ENCODE measurements around the gene NCOA6. TPM values are rescaled to one million over a fixed set of nuclear protein-coding genes. Genes with fewer than 3 reads are reported as not detected.
"Not testable (repeated sequence)": the region's sequence is repeated elsewhere in the genome, so short reads cannot be mapped to it uniquely, and the experiment has no call there.

NCOA6 gene
- total RNA-seq, 4 donors from 2014 or later, result 26.5 to 33.8 (median 32.3) TPM

- TF ChIP-seq CTCF (IDR thresholded peaks at IDR 0.05) (no peak), POLR2A (IDR thresholded peaks at IDR 0.05) (no peak)
- DNase-seq, result no peak
- Histone ChIP-seq H3K27me3 (no peaks in the 10 kb centered on the region), H3K36me3 (peaks cover 12 to 31% of the 10 kb centered on the region in 2 donors), H3K4me1 (peaks cover 0 to 8% of the 10 kb centered on the region in 2 donors), H3K4me3 (replicated peaks in 1 of 3) (no peak overlapping the region), H3K27ac (no peak overlapping the region), H3K9me3 (no peaks in the 10 kb centered on the region)
- WGBS, 2 donors, result 96 to 97% methylated on average over 2 of the region's 2 CpGs
- intact Hi-C loops (cut with DNase I), result no loop called here
Measured at GRCh38 chr20:34729416-34729815, 96.0 kb downstream of the NCOA6 start.

GRCh38 chr20:34724172-34724571 is 101.3 kb downstream of the NCOA6 start:
- WGBS, 2 donors, result 52 to 63% methylated on average over 3 of the region's 3 CpGs
- peaks cover 8 to 15% of the 10 kb centered on the region in 2 donors for H3K36me3 ChIP-seq

GRCh38 chr20:34722560-34722959 is 102.9 kb downstream of the NCOA6 start:
- WGBS, 2 donors, result 93 to 94% methylated on average over 3 of the region's 3 CpGs
- H3K9me3 ChIP-seq; intact Hi-C loops (cut with DNase I); H3K4me3 ChIP-seq (replicated peaks in 1 of 3); H3K27me3 ChIP-seq; DNase-seq; H3K27ac ChIP-seq: not testable (repeated sequence)
- Histone ChIP-seq H3K4me1 (peaks cover 12 to 26% of the 10 kb centered on the region in 2 donors), H3K36me3 (peaks cover 8 to 15% of the 10 kb centered on the region in 2 donors)

More at GRCh38 chr20:34724172-34724571, 101.3 kb downstream of the NCOA6 start:
- Histone ChIP-seq H3K4me1 (peaks cover 12 to 22% of the 10 kb centered on the region in 2 donors), H3K4me3 (replicated peaks in 1 of 3) (no peak overlapping the region), H3K27me3 (no peaks in the 10 kb centered on the region), H3K27ac (peak overlapping the region in 2 of 3 donors; percentile 27 to 39), H3K9me3 (no peaks in the 10 kb centered on the region)
- intact Hi-C loops (cut with DNase I), result no loop called here
- TF ChIP-seq CTCF (IDR thresholded peaks at IDR 0.05) (no peak), POLR2A (IDR thresholded peaks at IDR 0.05) (no peak)
- DNase-seq, result peak; percentile 41 to 45

- Histone ChIP-seq H3K4me1 (peaks cover 12 to 32% of the 10 kb centered on the region in 2 donors), H3K27ac (peak overlapping the region; percentile 29 to 45 (median 42)), H3K36me3 (peaks cover 3 to 6% of the 10 kb centered on the region in 2 donors), H3K27me3 (no peaks in the 10 kb centered on the region), H3K4me3 (replicated peaks in 1 of 3) (no peak overlapping the region), H3K9me3 (no peaks in the 10 kb centered on the region)
- TF ChIP-seq POLR2A (IDR thresholded peaks at IDR 0.05), result no peak
- intact Hi-C loops (cut with DNase I), result no loop called here
- peak in 1 of 2 donors; percentile 40 for DNase-seq
- 41 to 84% methylated on average over 2 of the region's 2 CpGs for WGBS, 2 donors
Measured at GRCh38 chr20:34720266-34720665, 105.2 kb downstream of the NCOA6 start.

- peaks cover 12 to 24% of the 10 kb centered on the region in 2 donors for H3K4me1 ChIP-seq
- peak in 1 of 2 donors; percentile 21 for DNase-seq
- H3K4me3 ChIP-seq (replicated peaks in 1 of 3); H3K9me3 ChIP-seq; intact Hi-C loops (cut with DNase I); H3K27me3 ChIP-seq; H3K36me3 ChIP-seq: not testable (repeated sequence)
- H3K27ac ChIP-seq, result peak overlapping the region; percentile 29 to 45 (median 42)
- 87 to 90% methylated on average over 13 of the region's 13 CpGs for WGBS, 2 donors
Measured at GRCh38 chr20:34719242-34720017, 106.0 kb downstream of the NCOA6 start.

- H3K27ac ChIP-seq, result no peak overlapping the region
- H3K36me3 ChIP-seq, result no peaks in the 10 kb centered on the region
- DNase-seq, result no peak
- no peaks in the 10 kb centered on the region for H3K27me3 ChIP-seq
- intact Hi-C loops (cut with DNase I), result no loop called here
- no peaks in the 10 kb centered on the region for H3K9me3 ChIP-seq
- TF ChIP-seq CTCF (IDR thresholded peaks at IDR 0.05) (no peak), POLR2A (IDR thresholded peaks at IDR 0.05) (no peak)
- 89 to 91% methylated on average over 9 of the region's 9 CpGs for WGBS, 2 donors
- peaks cover 9 to 34% of the 10 kb centered on the region in 2 donors for H3K4me1 ChIP-seq
- H3K4me3 ChIP-seq (replicated peaks in 1 of 3), result no peak overlapping the region
Measured at GRCh38 chr20:34717230-34718095, 108.0 kb downstream of the NCOA6 start.

Measured in thyroid gland (tissue), 4 donors.